Iris pigment epithelial cell (primary cell): ENCODE results near the gene AMFR.
A peak's percentile ranks its signal among the peaks of the same experiment; 100 is the strongest.

ENCODE experiments used
- DNase-seq: peaks from one replicate; pipeline ENCODE4 v3.0.0-alpha.2; 2011; ENCODE audit warnings: low read depth

AMFR gene

GRCh38 chr16:56362706-56363105, 62.6 kb downstream of the AMFR start:
- no peak for DNase-seq

DNA sequence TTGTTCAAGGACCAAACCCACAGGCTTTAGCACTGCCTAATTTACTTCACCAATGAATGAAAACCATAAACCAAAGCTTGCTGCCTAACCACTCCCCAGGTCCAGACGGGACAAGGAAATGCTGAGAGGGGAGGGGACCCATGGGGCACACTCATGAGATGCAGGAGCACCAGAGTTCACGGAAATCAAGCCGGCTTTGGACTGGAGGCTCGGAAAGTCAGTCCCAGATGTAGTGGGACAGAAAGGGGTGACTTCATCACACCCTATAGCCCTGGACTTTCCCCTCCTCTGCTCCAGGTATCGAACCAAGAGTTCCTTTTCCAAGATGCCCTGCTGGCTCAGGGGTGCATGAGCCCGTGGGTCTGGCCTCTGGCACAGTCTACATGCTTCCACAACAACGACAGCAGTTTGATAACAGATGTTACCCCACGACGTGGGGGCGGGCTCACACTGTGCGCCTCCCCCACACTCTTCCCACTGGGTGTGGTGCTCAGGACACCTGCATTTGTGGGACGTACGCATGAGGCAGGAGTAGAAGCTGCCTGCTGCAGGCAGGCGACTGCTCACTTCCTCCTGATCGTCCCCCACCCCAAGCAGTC, 63.2 kb downstream of the AMFR start:
- no peak for DNase-seq

DNA sequence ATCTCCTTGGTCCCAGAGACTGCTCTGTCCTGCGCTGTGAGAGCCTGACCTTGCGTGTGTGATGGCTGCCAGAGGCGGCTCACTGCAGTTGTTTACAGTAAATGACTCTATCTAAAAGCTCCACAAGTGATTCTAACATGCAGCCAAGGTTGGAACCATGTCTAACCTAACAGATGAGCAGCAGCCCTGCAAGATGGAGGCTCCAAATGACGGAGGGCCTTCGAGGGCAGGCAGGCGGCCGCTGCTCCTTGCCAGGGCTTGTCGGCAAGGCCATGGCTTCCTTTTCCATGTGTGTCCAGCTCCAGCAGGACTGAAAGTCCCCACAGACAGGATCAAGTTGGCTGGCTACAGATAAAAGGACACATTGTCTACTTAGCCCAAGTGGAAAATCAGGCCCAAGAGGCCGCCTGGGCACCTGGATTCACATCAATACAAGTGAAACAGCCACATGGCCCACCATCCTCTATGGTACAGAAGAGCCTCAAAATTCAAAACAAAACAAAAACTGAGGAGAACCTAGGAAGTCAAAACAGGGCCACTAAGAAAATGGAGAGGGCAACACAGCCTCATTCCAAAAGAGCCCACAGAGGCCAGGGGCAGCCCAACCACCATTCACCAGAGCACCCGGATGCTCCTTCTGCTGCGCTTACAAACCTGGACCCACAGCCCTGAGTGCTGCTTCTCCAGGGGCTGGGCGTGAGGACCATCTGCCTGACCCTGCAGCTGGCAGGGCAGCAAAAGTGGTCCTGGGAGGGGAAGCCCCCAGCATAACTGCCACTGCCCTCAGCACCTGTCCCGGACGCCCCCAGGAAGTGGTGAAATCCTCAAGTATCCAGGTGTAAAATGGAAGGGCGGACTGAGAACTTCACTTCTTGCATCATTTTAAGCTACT, 65.0 kb downstream of the AMFR start:
- no peak for DNase-seq

DNA sequence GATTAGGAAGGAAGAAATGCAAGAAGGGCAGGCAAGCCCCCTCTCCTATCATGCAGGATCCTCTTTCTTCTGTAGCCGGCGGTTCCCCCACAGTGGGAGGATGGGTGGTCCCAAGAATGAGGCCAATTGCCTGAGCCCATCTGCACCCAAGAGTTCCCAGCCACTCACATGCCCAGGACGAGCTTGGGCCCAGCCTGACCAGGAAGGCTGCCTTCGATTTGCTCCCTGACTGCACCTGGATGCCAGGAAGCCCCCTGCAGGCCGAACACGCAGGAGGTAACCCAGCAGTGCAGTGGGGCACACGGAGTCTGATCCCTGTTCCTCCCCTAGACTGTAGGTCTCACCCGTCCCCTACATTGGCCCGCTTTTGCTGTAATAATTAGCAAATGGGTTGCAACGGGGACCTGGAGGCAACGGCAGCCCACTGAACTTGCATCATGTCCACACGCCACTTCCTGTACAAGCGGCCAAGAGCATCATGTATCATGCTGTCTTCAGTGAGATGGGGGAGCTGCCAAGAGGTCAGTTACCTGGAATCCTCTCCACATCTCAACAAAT, 67.5 kb downstream of the AMFR start:
- DNase-seq, result peak; percentile 63

GRCh38 chr16:56357241-56357764, 68.0 kb downstream of the AMFR start:
- peak; percentile 77 for DNase-seq

DNA sequence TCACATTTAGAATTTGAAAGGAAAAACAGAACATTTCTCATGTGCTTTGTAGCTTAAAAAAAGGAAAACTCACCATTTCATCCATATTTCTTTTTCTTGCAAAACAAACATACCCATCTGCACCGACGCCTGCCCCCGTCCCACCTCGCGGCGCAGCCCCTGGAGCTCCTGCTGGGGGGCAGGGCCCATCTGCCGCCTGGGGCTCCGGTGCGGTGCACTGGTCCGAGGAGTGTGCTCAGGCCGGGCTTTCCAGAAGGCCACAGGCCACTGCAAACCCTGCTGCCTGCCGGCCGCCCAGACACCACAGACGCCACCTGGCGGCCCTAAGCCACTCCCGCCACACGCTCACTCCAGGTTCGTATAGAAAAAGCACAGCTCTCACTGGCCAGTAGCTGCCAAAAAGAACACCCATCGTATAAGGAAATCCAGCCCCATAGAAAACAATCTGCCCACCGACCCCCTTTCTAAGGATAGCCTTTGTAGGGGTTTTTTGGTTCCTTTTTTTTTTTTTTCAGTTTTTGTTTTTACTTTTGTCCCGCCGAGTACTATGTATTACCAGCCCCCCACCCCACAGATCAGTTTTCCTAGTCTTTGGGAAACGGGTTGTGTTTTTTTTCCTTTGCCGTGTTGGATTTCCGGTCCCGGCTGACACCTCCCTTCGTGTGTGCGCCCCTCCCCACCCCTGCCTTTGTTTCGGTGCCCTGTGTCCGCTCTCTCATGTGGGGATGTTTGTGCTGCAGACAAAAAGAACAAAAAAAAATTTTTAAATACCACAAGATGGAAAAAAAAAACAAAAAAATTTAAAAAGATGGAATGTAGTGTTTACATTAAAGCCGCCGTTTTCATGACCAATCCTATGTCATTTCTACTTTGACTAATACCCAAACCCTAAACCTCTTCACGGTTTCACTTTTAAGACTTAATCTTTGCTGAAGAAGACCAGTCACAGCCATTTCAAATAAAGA, 68.8 kb downstream of the AMFR start:
- DNase-seq, result peak; percentile 90

- DNase-seq, result no peak
These were observed 69.5 kb downstream of the AMFR start for GRCh38 chr16:56355786-56356275.

DNA sequence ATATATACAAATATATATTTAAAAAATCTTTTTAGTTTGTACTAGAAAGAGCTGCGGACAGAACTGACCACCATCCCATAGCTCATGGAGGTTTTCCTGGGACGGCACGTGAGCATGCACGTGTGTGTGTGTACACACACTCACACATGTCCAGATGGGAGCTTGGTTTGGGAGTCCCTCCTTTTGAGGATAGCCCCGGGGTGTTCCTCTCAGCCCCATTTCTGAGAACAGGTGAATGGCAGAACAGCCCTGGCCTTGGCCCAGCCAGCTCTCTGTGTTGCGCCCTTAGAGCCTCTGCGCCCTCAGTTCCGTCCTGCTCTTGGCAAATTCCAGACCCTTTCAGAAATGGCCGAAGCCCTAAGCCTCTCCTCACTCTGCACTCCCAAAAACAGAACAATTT, 70.1 kb downstream of the AMFR start:
- DNase-seq, result no peak

DNA sequence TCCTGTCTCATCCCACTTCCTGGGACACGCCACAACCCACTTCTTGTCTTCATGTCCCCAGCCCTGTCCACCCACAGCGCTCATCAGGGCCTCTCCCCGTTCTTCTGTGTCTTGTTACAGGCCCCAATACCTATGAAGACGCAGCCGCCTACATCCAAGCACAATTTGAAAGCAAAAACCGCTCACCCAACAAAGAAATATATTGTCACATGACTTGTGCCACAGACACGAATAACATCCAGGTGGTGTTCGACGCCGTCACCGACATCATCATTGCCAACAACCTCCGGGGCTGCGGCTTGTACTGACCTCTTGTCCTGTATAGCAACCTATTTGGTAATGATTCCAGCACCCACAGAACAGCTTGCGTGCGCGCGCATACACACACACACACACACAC, 70.6 kb downstream of the AMFR start:
- DNase-seq, result no peak

DNA sequence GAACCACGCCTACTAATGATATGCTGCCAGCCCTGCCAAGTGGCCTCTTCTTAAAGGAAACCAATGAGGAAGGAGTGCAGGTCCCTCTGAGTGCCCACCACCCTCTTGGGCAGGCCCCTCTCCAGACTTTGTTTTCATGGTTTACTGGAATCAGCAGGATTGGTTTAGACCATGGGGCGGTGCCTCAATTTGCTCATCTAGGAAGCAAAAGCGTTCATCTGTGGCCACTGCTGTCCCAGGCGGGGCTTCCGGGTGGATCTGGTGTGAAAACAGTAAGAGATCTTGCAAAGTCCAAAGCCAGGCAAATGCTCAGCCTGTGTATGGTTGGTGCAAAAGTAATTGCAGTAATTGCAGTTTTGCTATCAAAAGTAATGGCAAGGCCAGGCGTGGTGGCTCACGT, 71.3 kb downstream of the AMFR start:
- DNase-seq, result no peak

GRCh38 chr16:56353054-56353921, 72.1 kb downstream of the AMFR start:
- no peak for DNase-seq

DNA sequence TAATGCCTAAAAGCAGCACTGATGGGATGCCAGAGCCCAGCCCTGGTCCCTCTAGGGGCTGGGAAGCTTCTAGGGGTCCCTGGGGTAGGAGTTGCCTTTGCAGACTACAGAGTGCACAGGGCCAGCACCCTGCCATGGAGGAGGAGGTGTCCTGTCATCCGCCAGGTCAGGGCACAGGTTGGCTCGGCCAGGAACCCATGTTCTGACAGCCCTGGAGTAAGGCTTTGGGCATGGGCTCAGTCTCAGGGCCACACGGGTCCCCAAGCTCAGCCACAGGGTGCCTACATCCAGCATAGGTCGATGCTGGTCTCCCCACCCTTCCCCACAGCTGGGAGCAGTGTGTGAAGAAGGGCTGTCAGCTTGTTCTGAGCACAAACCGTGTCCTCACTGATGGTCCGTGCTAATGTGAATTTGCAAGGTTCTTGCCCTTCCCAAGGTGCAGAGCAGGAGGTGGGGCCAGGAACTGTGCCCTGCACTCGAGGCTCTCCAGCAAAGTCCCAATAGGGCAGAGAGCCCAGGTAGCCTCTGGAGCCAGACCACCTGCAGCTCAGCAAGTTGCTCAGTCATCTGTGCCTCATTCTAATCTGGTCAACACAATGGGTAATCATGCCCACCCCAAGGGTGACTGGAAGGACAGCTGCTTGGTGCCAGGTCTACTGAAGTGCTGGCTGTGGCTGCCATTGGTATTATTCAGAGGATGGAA, 72.8 kb downstream of the AMFR start:
- DNase-seq, result no peak

GRCh38 chr16:56351481-56351880, 73.9 kb downstream of the AMFR start:
- no peak for DNase-seq

GRCh38 chr16:56350491-56351405, 74.6 kb downstream of the AMFR start:
- DNase-seq, result no peak

- no peak for DNase-seq
These were observed 75.6 kb downstream of the AMFR start for GRCh38 chr16:56349711-56350161.

GRCh38 chr16:56349086-56349415, 76.3 kb downstream of the AMFR start:
- DNase-seq, result no peak

DNA sequence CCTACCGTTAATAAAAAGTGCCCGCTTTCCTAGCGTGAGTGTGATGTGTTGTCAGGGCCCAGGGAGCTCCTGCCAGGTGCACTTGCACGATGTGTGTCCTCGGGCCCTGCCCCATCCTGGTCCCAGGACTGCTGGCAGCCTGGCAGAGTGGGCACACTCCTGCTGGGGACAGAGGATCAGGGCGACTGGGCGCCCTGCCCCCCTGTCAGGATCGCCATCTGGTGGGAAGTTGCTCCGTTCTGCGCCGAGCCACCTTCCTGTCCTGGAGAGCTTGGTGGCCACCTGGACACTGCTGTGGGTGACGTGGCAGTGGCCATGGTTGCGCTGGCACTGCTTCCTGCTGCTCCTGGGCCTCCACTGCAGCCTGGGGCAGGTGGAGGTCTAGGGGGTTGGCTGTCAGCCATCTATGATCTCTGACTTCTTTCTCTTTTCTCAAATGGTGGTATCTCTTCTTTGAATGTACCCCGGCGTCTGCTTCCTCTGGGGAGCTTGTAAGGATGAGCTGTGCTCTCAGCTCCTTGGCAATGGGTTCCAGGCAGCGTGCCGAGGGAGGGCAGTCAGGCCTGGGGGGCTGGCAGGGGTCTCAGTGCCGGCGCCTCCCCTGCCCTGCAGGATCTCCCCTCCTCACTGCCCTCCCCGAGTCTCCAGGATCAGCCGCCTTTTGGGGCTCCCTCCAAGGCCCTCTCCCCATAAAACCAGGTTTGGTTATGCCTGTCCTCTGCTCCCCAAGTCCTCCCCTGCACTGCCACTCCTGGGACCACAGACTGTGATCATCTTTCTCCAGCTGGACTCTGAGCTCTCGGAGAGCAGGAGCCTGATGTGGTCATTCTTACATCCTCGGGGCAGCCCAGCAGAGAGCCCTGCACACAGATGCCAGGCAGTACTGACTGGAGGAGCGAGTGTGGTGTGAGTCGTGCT, 76.9 kb downstream of the AMFR start:
- DNase-seq, result no peak

- DNase-seq, result no peak
These were observed 77.7 kb downstream of the AMFR start for GRCh38 chr16:56347670-56348069.
